Stimulated activated effector memory CD8-positive, alpha-beta T cell treated with anti-CD3 and anti-CD28 coated beads, Interleukin-12 subunit alpha, Interleukin-12 subunit beta, amount 100 ng/mL, for 72 hours (primary cell): ENCODE measurements around the gene SPSB4.

ENCODE experiments used
- ATAC-seq: fragments of 150-1000 bp; cut with Tn5 transposase; 2 replicates; pipeline ENCODE4 v1.10.0; 2021
- DNase-seq, 2 donors: peaks; one replicate each; pipeline ENCODE4 v3.0.0; 2021 to 2022; ENCODE audit warnings: low spot score in 2 of 2
- H3K27ac Mint-ChIP-seq: one replicate; pipeline ENCODE4 v1.8.0; 2022; ENCODE audit warnings: mild to moderate bottlenecking, mixed read lengths
- H3K36me3 Mint-ChIP-seq: one replicate; pipeline ENCODE4 v1.8.0; 2022; ENCODE audit warnings: mild to moderate bottlenecking, mixed read lengths
- H3K4me1 Mint-ChIP-seq: one replicate; pipeline ENCODE4 v1.8.0; 2022; ENCODE audit warnings: mixed read lengths
- H3K4me3 Mint-ChIP-seq: one replicate; pipeline ENCODE4 v1.8.0; 2022; ENCODE audit warnings: mild to moderate bottlenecking, mixed read lengths
- H3K9me3 Mint-ChIP-seq: one replicate; pipeline ENCODE4 v1.8.0; 2022; ENCODE audit warnings: mixed read lengths

SPSB4 gene

GRCh38 chr3:141093971-141094684, 43.0 kb downstream of the SPSB4 start:
- Mint-ChIP-seq H3K36me3 (no peaks in the 10 kb centered on the region), H3K4me3 (no peak overlapping the region)

DNA sequence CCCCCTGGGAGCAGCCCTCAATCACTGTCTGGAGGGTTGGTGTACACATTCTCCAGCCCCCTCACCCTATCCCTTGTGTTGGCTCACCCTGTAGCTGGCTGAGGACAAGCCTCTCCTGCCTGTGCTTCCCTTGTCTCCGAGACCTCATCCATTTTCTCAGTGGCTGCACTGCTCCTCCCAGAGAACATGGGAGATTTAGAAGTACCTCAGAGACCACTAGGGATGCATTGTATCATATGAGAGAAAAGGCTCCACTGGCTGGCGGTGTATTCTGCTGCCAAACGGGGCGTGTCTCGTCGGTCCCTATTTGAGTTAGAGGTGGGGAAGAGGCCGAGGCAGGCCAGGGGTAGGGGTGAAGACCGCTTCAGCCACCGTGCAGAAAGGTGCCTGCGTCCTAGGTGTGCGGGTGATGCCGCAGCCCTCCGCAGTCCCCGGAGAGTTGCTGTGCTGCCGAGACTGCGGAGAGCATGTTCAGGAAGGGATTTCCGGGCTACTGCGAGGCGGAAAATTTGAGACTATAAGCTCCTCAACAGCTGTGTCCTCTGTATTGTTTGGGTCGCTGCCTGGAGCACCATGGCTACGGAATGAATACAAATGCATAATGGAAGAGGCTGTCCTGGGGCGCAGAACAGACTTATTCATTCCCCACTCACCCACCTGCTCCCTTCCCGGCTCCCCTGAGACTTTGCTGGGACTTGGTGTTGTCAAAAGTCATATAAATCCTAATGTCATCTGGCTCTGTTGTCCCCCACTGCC, 43.8 kb downstream of the SPSB4 start:
- H3K27ac Mint-ChIP-seq = no peak overlapping the region
- no peaks in the 10 kb centered on the region for H3K36me3 Mint-ChIP-seq
- ATAC-seq (no peak), DNase-seq (no peak)
- no peaks in the 10 kb centered on the region for H3K9me3 Mint-ChIP-seq
- H3K4me1 Mint-ChIP-seq = no peaks in the 10 kb centered on the region
- no peak overlapping the region for H3K4me3 Mint-ChIP-seq

More at GRCh38 chr3:141093971-141094684, 43.0 kb downstream of the SPSB4 start:
- DNase-seq = no peak
- H3K9me3 Mint-ChIP-seq = no peaks in the 10 kb centered on the region
- H3K27ac Mint-ChIP-seq = no peak overlapping the region
- H3K4me1 Mint-ChIP-seq = no peaks in the 10 kb centered on the region
- ATAC-seq = no peak

DNA sequence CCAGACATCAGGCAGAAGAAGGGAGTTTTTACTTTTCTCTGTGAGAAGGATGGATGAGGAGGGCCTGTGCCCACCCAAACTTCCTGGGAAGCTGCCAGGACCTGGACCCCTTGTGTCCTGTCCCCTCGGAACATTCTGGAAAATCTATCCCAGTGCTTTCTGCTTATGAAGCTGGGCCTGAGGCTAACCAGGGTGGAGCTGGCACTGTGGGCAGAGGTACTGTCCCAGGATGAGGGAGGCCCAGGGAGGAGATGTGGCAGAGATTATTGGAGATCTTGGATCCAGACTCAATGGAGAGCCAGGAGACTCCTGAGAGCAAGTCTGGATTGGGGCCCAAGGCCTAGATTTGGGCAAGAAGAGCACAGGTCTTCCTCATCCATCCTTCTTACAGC, 44.4 kb downstream of the SPSB4 start:
- H3K4me1 Mint-ChIP-seq = no peaks in the 10 kb centered on the region
- H3K4me3 Mint-ChIP-seq = no peak overlapping the region
- H3K9me3 Mint-ChIP-seq = no peaks in the 10 kb centered on the region
- H3K36me3 Mint-ChIP-seq = no peaks in the 10 kb centered on the region
- no peak for ATAC-seq
- no peak for DNase-seq
- no peak overlapping the region for H3K27ac Mint-ChIP-seq

DNA sequence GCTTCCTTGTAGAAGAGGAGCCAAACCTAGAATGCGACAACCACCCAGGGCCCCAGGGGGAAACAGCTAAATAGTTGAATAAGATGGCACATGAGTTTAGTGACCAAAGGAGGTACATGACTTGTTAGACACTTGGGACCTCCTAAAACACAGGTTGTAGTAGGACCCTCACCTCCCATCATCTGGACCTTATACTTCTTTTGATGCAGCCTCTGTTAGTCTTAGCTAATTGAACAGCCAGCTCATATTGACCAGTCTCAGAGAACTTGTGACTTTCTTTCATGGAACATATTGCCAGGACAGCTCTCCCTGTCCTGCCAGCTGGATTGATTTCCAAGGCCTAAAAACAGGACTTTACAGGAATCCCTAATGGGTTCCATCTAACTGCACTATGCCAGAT, 45.0 kb downstream of the SPSB4 start:
- Mint-ChIP-seq H3K4me3 (no peak overlapping the region), H3K36me3 (no peaks in the 10 kb centered on the region), H3K27ac (no peak overlapping the region), H3K4me1 (no peaks in the 10 kb centered on the region), H3K9me3 (no peaks in the 10 kb centered on the region)
- ATAC-seq = no peak
- no peak for DNase-seq

DNA sequence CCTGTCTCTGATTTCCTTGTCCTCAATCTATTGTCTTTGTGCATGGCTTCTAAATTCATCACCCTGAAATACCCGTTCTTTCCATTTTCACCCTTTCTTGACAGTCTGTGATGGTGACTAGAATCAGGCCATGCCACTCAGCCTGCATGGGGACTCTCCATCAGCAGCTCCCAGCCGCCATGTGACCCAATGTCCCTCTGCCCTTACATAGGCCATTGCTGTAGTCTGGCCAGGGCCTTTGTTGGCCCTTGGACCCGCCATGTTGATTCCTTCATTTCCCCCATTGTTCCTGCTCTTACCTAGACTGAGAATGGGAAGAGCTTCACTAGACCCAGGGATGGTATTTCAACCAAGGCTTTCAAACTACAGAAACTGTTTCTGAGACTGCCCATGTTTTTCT, 45.8 kb downstream of the SPSB4 start:
- H3K27ac Mint-ChIP-seq = no peak overlapping the region
- DNase-seq (no peak), ATAC-seq (no peak)
- H3K36me3 Mint-ChIP-seq = no peaks in the 10 kb centered on the region
- no peak overlapping the region for H3K4me3 Mint-ChIP-seq
- no peaks in the 10 kb centered on the region for H3K9me3 Mint-ChIP-seq
- H3K4me1 Mint-ChIP-seq = no peaks in the 10 kb centered on the region

DNA sequence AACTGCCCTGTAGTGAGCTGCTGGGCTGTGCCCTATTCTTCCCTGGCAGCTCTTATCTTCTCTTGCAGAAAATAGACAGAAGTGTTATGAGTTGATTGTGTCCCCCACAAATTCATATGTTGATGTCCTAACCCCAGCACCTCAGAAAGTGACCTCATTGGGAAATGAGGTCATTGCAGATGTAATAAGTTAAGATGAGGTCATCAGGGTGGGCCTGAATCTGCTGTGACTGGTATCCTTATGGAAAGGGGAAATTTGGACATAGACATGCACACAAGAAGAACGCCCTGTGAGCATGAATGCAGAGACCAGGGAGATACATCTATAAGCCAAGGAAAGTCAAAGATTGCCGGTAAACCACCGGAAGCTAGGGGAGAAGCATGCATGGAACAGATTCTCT, 49.0 kb downstream of the SPSB4 start:
- H3K9me3 Mint-ChIP-seq = no peaks in the 10 kb centered on the region
- H3K4me1 Mint-ChIP-seq = no peaks in the 10 kb centered on the region
- ATAC-seq (no peak), DNase-seq (no peak)
- H3K36me3 Mint-ChIP-seq = no peaks in the 10 kb centered on the region
- no peak overlapping the region for H3K27ac Mint-ChIP-seq
- no peak overlapping the region for H3K4me3 Mint-ChIP-seq

DNA sequence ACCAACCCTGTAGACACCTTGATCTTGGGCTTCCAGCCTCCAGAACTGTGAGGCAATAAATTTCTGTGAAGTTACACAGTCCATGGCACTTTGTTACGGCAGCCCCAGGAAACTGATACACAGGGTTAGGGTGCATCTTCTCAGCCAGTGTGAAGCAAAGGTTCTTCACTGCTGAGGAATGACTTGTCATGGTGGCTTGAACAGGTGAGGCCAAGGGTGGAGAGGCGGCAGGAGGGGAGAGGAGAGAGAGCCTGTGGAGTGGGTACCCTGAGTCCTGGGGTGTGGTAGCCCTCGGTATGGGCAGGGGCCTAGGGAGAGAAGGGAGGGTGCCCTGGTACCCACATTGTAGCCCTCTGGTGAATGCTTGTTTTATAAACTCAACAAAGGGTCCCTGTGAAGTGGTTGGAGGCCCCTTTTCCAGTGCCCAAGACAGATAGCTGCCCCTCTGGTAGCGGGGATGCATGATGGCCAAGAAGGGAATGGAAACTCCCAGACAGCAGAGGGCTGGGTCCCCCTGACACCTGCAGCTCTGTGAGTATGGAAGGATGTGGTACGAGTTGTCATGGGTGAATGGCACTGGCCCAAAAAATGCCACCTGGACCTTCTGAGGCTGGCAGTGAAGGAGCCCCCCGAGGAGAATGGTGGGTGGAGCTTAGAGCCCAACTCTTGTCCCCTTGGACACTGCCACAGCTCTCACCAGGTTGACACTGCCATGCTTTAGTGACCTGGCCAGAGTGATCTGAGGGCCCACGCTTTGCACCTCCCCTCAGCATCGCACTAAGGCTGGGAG, 49.6 kb downstream of the SPSB4 start:
- Mint-ChIP-seq H3K27ac (no peak overlapping the region), H3K36me3 (no peaks in the 10 kb centered on the region), H3K4me1 (no peaks in the 10 kb centered on the region), H3K4me3 (no peak overlapping the region), H3K9me3 (no peaks in the 10 kb centered on the region)
- no peak for ATAC-seq
- no peak for DNase-seq

GRCh38 chr3:141102372-141102771, 51.2 kb downstream of the SPSB4 start:
- no peak overlapping the region for H3K4me3 Mint-ChIP-seq
- no peak for DNase-seq
- H3K4me1 Mint-ChIP-seq = no peaks in the 10 kb centered on the region
- no peaks in the 10 kb centered on the region for H3K36me3 Mint-ChIP-seq
- no peak for ATAC-seq
- no peaks in the 10 kb centered on the region for H3K9me3 Mint-ChIP-seq
- no peak overlapping the region for H3K27ac Mint-ChIP-seq

DNA sequence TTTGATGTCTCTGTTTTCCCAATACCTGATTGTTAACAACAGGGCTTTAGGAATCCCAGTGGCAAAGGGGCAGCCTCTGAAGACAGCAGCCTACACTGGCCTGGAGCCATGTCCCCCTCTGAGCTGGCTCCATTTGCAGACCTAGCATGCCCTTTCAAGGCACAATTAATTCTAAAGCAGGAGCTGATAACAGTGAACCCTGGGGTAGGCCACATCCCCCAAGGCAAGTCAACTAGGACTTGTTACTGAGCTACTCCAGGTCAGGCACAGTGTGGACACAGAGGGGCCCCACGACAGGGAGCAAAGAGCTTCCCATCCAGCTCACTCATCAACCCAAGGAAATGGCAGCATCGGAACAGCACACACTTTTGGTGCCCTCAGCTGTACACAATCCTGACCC, 51.9 kb downstream of the SPSB4 start:
- ATAC-seq (peak; percentile 24), DNase-seq (no peak)
- Mint-ChIP-seq H3K4me1 (no peaks in the 10 kb centered on the region), H3K9me3 (no peaks in the 10 kb centered on the region), H3K36me3 (no peaks in the 10 kb centered on the region), H3K4me3 (no peak overlapping the region), H3K27ac (no peak overlapping the region)

- Mint-ChIP-seq H3K9me3 (no peaks in the 10 kb centered on the region), H3K4me1 (no peaks in the 10 kb centered on the region), H3K4me3 (no peak overlapping the region), H3K36me3 (no peaks in the 10 kb centered on the region), H3K27ac (no peak overlapping the region)
- DNase-seq = no peak
- no peak for ATAC-seq
These were observed 52.4 kb downstream of the SPSB4 start for GRCh38 chr3:141103503-141103902.

DNA sequence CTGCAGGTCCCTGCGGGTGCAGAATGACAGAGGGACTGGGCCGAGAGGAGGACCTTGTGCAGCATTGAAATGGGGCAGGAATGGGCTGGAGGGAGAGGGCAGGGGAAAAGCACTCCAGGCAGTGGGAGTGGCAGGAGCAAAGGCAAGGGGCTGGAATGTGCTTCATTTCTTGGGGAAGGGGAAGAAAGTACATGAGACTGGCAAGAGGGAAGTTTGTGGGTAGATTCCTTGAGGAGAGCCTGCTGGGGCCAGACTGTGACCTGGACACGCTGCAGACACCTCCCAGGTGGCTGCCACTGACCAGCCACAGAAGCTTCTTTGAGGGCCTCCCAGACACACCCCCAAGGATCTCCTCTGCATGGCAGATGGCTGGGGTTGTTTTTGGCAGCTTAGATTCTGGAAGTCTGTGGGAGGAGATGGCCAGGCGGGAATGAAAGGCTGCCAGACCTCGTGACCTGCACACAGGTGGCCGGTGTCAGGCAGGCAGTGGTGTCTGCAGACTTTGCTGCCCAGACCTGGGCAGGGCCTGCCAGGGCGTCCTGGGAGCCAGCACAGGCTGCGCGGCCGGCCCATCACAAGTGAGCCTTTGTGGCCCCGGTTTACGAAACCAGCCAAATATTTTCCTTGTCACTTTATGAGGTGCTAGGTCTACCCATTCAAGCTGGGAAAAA, 53.1 kb downstream of the SPSB4 start:
- ATAC-seq (no peak), DNase-seq (no peak)
- Mint-ChIP-seq H3K9me3 (no peaks in the 10 kb centered on the region), H3K4me3 (no peak overlapping the region), H3K36me3 (no peaks in the 10 kb centered on the region), H3K27ac (no peak overlapping the region), H3K4me1 (no peaks in the 10 kb centered on the region)

DNA sequence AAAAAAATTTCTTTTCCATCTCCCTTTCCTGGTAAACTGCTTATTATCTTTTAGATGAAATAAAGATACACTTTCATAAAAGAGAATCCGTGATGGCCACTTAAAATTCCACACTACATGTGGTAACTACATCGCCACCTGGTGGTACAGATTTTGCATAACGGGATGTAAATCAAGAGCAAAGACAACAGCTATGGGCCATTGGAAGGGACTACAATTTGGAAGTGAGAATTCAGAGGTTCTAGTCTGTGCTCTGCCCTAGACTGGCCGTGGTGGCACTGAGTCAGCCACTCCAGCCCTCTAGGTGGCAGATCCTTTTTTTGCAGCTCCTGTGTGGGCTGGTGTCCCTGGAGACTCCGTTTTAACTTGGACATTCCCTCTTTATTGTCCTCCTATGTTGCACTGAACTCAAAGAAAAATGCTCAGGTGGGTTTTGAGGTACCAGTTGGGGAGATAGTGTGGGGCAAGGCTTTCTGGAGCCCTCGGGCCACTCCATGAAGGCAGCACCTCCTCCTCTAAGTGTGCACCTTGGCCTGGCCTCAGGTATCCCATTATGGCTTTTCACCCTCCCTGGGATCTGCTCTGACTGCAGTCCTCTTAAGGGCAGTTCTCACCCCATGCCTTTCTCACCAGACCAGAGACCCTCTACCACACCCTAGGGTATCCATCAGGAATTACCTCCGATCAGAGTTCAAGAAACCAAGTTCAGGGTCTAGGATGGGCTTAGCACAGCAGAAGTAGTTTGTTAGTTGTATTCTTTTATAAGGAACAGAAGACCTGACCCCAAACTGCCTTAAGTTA, 54.9 kb downstream of the SPSB4 start:
- Mint-ChIP-seq H3K4me1 (no peaks in the 10 kb centered on the region), H3K36me3 (no peaks in the 10 kb centered on the region), H3K9me3 (no peaks in the 10 kb centered on the region), H3K27ac (no peak overlapping the region), H3K4me3 (no peak overlapping the region)
- ATAC-seq (peak; percentile 30), DNase-seq (peak; percentile 49 to 72)

GRCh38 chr3:141106842-141107241, 55.7 kb downstream of the SPSB4 start:
- Mint-ChIP-seq H3K4me3 (no peak overlapping the region), H3K9me3 (no peaks in the 10 kb centered on the region), H3K4me1 (no peaks in the 10 kb centered on the region), H3K27ac (no peak overlapping the region), H3K36me3 (no peaks in the 10 kb centered on the region)
- DNase-seq (no peak), ATAC-seq (no peak)

DNA sequence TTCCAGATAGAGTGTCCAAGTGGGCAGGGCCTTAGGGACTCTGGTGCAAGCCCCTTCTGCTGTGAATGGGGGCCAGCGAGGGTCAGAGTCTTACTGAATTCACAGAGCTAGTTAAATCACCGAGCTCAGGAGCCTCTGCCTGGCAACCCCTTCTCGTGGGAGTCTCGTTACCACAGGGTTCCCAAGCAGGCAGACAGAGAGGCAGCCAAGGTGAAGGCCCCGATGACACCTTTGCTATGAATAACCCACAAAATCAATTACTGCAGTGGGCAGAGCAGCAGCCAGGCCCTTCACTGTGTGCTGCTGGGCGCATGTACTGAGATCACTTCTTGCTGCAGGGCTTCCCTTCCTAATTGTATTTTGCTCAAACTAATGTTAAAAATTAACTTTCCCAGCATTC, 56.9 kb downstream of the SPSB4 start:
- H3K9me3 Mint-ChIP-seq = no peaks in the 10 kb centered on the region
- H3K27ac Mint-ChIP-seq = no peak overlapping the region
- ATAC-seq (no peak), DNase-seq (no peak)
- H3K36me3 Mint-ChIP-seq = no peaks in the 10 kb centered on the region
- H3K4me1 Mint-ChIP-seq = no peaks in the 10 kb centered on the region
- no peak overlapping the region for H3K4me3 Mint-ChIP-seq

DNA sequence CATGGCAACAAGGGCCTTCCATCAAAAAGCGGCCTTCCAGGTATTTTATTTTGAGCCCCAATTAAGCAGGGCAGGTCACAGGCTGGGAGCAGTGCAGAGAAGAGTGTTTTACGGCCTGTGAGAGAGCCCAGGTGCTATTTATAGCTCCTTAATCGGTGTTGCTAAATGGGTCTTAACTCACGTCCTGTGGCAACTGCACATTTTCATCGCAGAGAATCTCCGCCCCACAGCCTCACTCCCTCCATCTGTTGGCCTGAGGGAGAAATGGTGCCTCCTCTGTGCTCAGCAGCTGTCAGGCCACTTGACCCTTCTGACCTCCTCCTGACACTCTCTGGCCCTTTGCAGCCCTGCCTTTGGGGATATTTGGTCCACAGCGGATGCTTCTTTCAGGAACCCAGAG, 58.6 kb downstream of the SPSB4 start:
- no peak for ATAC-seq

More for the DNA sequence above, 58.6 kb downstream of the SPSB4 start:
- Mint-ChIP-seq H3K4me1 (no peaks in the 10 kb centered on the region), H3K9me3 (no peaks in the 10 kb centered on the region), H3K4me3 (no peak overlapping the region), H3K36me3 (no peaks in the 10 kb centered on the region), H3K27ac (no peak overlapping the region)
- DNase-seq = no peak
